A549 (cell line): Measurements from ENCODE around the gene ENO2.

Source experiments
- CHD4 ChIP-seq: fragments of 200-600 bp; sonication (generic); IDR thresholded peaks from 2 replicates; pipeline ENCODE4 v1.6.1; 2016; ENCODE audit warnings: antibody characterized with exemption, mild to moderate bottlenecking, borderline replicate concordance
- EP300 ChIP-seq, 2 experiments: fragments of >200 bp; sonication (Bioruptor Twin); formaldehyde crosslinking; IDR thresholded peaks; 2 replicates in 1 of 2; 3 replicates in 1 of 2; pipeline ENCODE4 v1.6.1; 2016 to 2017
- HOXB13 ChIP-seq: fragments of 250-450 bp; sonication (Bioruptor Pico); IDR thresholded peaks from 2 replicates; pipeline ENCODE4 v1.5.0; 2020; ENCODE audit warnings: low read depth, mild to moderate bottlenecking, moderate library complexity
- JUNB ChIP-seq: fragments of >200 bp; sonication (Bioruptor Twin); formaldehyde crosslinking; IDR thresholded peaks from 2 replicates; pipeline ENCODE4 v1.6.1; 2016
- MAFK ChIP-seq: fragments of 450-650 bp; IDR thresholded peaks from 2 replicates; pipeline ENCODE4 v1.6.1; 2014; ENCODE audit not compliant: partially characterized antibody
- MAX ChIP-seq: IDR thresholded peaks from 2 replicates; pipeline ENCODE4 v1.6.1; 2012
- NR3C1 ChIP-seq: fragments of >200 bp; sonication (Bioruptor Twin); formaldehyde crosslinking; IDR thresholded peaks from 3 replicates; pipeline ENCODE4 v1.6.1; 2017
- POLR2A ChIP-seq: IDR thresholded peaks from 2 replicates; pipeline ENCODE4 v1.6.1; 2012; ENCODE audit warnings: mild to moderate bottlenecking, low read length
- SMC3 ChIP-seq: fragments of >200 bp; sonication (Bioruptor Twin); formaldehyde crosslinking; IDR thresholded peaks from 3 replicates; pipeline ENCODE4 v1.6.1; 2018; ENCODE audit warnings: inconsistent platforms
- SREBF2 ChIP-seq: fragments of 450-650 bp; IDR thresholded peaks from 2 replicates; pipeline ENCODE4 v1.6.1; 2014; ENCODE audit warnings: mild to moderate bottlenecking, moderate library complexity
- TF ChIP-seq, protein P1 (sequence below): fragments of 200-600 bp; sonication (generic); IDR thresholded peaks from 2 replicates; pipeline ENCODE4 v1.6.1; 2016; ENCODE audit warnings: antibody characterized with exemption, mild to moderate bottlenecking, moderate library complexity
- TF ChIP-seq, protein P2 (sequence below): fragments of >200 bp; sonication (Bioruptor Twin); formaldehyde crosslinking; IDR thresholded peaks from 3 replicates; pipeline ENCODE4 v1.5.1; 2016

DNA sequence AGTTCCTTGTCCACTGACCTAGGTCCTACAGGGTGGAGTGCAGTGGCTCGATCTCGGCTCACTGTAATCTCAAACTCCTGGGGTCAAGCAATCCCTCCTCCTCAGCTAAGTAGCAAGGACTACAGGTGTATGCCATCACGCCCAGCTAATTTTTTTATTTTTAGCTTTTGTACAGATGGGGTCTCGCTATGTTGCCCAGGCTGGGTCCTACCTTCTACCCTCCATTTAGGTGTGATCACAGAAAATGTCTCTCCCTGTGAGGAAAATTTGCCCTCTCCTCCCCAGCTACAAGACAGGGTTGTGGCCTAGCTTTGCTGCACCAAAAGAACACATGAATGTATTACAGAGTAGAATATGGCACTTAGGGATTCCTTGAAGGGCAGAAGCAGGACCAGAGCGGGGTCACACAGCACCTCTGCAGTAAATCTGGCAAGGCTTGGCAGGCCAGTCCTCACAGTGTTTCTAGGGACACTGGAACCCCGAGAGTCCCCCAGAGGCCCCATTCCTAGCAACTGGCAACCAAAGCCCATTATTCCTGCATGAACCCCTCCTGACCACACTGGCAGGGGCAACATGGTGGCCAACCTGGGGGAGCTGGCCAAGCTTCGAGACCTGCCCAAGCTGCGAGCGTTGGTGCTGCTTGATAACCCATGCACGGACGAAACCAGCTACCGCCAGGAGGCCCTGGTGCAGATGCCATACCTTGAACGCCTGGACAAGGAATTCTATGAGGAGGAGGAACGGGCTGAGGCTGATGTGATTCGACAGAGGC lies 2.0 kb upstream of the ENO2 start:
- TF ChIP-seq MAX: no peak
- TF ChIP-seq, protein P1, sequence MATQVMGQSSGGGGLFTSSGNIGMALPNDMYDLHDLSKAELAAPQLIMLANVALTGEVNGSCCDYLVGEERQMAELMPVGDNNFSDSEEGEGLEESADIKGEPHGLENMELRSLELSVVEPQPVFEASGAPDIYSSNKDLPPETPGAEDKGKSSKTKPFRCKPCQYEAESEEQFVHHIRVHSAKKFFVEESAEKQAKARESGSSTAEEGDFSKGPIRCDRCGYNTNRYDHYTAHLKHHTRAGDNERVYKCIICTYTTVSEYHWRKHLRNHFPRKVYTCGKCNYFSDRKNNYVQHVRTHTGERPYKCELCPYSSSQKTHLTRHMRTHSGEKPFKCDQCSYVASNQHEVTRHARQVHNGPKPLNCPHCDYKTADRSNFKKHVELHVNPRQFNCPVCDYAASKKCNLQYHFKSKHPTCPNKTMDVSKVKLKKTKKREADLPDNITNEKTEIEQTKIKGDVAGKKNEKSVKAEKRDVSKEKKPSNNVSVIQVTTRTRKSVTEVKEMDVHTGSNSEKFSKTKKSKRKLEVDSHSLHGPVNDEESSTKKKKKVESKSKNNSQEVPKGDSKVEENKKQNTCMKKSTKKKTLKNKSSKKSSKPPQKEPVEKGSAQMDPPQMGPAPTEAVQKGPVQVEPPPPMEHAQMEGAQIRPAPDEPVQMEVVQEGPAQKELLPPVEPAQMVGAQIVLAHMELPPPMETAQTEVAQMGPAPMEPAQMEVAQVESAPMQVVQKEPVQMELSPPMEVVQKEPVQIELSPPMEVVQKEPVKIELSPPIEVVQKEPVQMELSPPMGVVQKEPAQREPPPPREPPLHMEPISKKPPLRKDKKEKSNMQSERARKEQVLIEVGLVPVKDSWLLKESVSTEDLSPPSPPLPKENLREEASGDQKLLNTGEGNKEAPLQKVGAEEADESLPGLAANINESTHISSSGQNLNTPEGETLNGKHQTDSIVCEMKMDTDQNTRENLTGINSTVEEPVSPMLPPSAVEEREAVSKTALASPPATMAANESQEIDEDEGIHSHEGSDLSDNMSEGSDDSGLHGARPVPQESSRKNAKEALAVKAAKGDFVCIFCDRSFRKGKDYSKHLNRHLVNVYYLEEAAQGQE: no peak
- no peak for TF ChIP-seq NR3C1
- TF ChIP-seq POLR2A: no peak
- no peak for TF ChIP-seq CHD4
- no peak for TF ChIP-seq MAFK
- no peak for TF ChIP-seq EP300 (IDR thresholded peaks at IDR 0.05)
- no peak for TF ChIP-seq JUNB
- TF ChIP-seq SMC3: no peak
- TF ChIP-seq, protein P2, sequence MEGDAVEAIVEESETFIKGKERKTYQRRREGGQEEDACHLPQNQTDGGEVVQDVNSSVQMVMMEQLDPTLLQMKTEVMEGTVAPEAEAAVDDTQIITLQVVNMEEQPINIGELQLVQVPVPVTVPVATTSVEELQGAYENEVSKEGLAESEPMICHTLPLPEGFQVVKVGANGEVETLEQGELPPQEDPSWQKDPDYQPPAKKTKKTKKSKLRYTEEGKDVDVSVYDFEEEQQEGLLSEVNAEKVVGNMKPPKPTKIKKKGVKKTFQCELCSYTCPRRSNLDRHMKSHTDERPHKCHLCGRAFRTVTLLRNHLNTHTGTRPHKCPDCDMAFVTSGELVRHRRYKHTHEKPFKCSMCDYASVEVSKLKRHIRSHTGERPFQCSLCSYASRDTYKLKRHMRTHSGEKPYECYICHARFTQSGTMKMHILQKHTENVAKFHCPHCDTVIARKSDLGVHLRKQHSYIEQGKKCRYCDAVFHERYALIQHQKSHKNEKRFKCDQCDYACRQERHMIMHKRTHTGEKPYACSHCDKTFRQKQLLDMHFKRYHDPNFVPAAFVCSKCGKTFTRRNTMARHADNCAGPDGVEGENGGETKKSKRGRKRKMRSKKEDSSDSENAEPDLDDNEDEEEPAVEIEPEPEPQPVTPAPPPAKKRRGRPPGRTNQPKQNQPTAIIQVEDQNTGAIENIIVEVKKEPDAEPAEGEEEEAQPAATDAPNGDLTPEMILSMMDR: no peak
- TF ChIP-seq HOXB13 (CRISPR knock-in tag): no peak
- TF ChIP-seq SREBF2: no peak
